SW 1271 (cell line): ENCODE data around the gene ADAMTS1.
"Not testable (repeated sequence)": the region's sequence is repeated elsewhere in the genome, so short reads cannot be mapped to it uniquely, and the experiment has no call there.

ENCODE experiments used
- DNase-seq, 2 experiments: peaks; one replicate each; lab custom pipeline; 2025; lab: John Stamatoyannopoulos, UW

The ADAMTS1 gene

GRCh38 chr21:26845066-26845758 is at the start of gene ADAMTS1:
TSS of gene ADAMTS1 (minus strand) at chr21:26845409. CDS start at chr21:26844954, 455 bp downstream.
- DNase-seq: peak in 1 of 2 experiments; percentile 53

- DNase-seq: no peak
Measured at GRCh38 chr21:26892151-26892550, 46.9 kb upstream of the ADAMTS1 start.

- no peak for DNase-seq
Measured at GRCh38 chr21:26888931-26889330, 43.7 kb upstream of the ADAMTS1 start.

- DNase-seq: no peak
Measured at GRCh38 chr21:26888256-26888655, 43.0 kb upstream of the ADAMTS1 start.

GRCh38 chr21:26887251-26887650 is 42.0 kb upstream of the ADAMTS1 start:
- DNase-seq: no peak

GRCh38 chr21:26884436-26884835 is 39.2 kb upstream of the ADAMTS1 start:
- DNase-seq: no peak

GRCh38 chr21:26883768-26884167 is 38.6 kb upstream of the ADAMTS1 start:
- DNase-seq: no peak

GRCh38 chr21:26881504-26882228 is 36.5 kb upstream of the ADAMTS1 start:
- DNase-seq: peak in 1 of 2 experiments; percentile 2

GRCh38 chr21:26877018-26877417 is 31.8 kb upstream of the ADAMTS1 start:
- no peak for DNase-seq

GRCh38 chr21:26874347-26874746 is 29.1 kb upstream of the ADAMTS1 start:
- DNase-seq: no peak

- no peak for DNase-seq
Measured at GRCh38 chr21:26865857-26866256, 20.6 kb upstream of the ADAMTS1 start.

- not testable (repeated sequence) for DNase-seq
Measured at GRCh38 chr21:26856871-26857350, 11.7 kb upstream of the ADAMTS1 start.

GRCh38 chr21:26854695-26855094 is 9.5 kb upstream of the ADAMTS1 start:
- not testable (repeated sequence) for DNase-seq

GRCh38 chr21:26852423-26852822 is 7.2 kb upstream of the ADAMTS1 start:
- no peak for DNase-seq

- no peak for DNase-seq
Measured at GRCh38 chr21:26851109-26851944, 6.1 kb upstream of the ADAMTS1 start.

GRCh38 chr21:26850116-26850643 is 5.0 kb upstream of the ADAMTS1 start:
- peak in 1 of 2 experiments; percentile 50 for DNase-seq

GRCh38 chr21:26849428-26850115 is 4.4 kb upstream of the ADAMTS1 start:
- peak in 1 of 2 experiments; percentile 49 for DNase-seq

- DNase-seq: no peak
Measured at GRCh38 chr21:26847921-26848320, 2.7 kb upstream of the ADAMTS1 start.

- no peak for DNase-seq
Measured at GRCh38 chr21:26847002-26847401, 1.8 kb upstream of the ADAMTS1 start.

- DNase-seq: peak in 1 of 2 experiments; percentile 1
Measured at GRCh38 chr21:26846036-26846931, 1.1 kb upstream of the ADAMTS1 start.

GRCh38 chr21:26845759-26846035 is 488 bp upstream of the ADAMTS1 start:
- no peak for DNase-seq
